Cardiac muscle cell (in vitro differentiated cells and primary cell): ENCODE measurements around the gene FBXO45. TPM values are rescaled to one million over a fixed set of nuclear protein-coding genes. Genes with fewer than 3 reads are reported as not detected.

ENCODE experiments used
- DNase-seq, 2 donors: peaks; one replicate each; pipeline versions ENCODE4 v3.0.0 to v3.0.0-alpha.2; 2010 to 2017; ENCODE audit warnings: low read depth in 1 of 2, low spot score in 1 of 2
- H3K27ac ChIP-seq: fragments of 200-600 bp; sonication (generic); 2 replicates; pipeline ENCODE4 v1.5.1; 2016
- H3K27me3 ChIP-seq: fragments of 200-600 bp; sonication (generic); 2 replicates; pipeline ENCODE4 v1.6.0; 2016; ENCODE audit warnings: control low read depth
- H3K36me3 ChIP-seq: fragments of 200-600 bp; sonication (generic); 2 replicates; pipeline ENCODE4 v1.5.1; 2016; ENCODE audit warnings: control low read depth
- H3K4me1 ChIP-seq: fragments of 200-600 bp; sonication (generic); 2 replicates; pipeline ENCODE4 v1.8.1; 2017; ENCODE audit warnings: low read depth, mild to moderate bottlenecking, mixed run types
- H3K4me3 ChIP-seq: fragments of 200-600 bp; sonication (generic); 2 replicates; pipeline ENCODE4 v1.5.1; 2016; ENCODE audit warnings: mild to moderate bottlenecking
- H3K9me3 ChIP-seq: fragments of 200-600 bp; sonication (generic); 2 replicates; pipeline ENCODE4 v1.5.1; 2017; ENCODE audit warnings: low read depth, mild to moderate bottlenecking, control low read depth
- CTCF ChIP-seq: IDR thresholded peaks from 2 replicates; pipeline ENCODE4 v1.5.1; 2012; ENCODE audit warnings: low read depth, mild to moderate bottlenecking, low read length
- polyA plus RNA-seq: library from polyadenylated mRNA; unstranded; fragments of >200 nt; fragmentation: Nextera tagmentation; extraction: Ambion mirVana; gene quantifications from 2 replicates; pipeline ENCODE4 v1.2.1, GENCODE V29; 2016
- total RNA-seq: library from RNA; depleted of rRNA; stranded (reverse); fragments of >200 nt; gene quantifications from 2 replicates; pipeline ENCODE4 v1.2.3, GENCODE V29; 2016

The FBXO45 gene
- total and polyA plus RNA-seq, 2 experiments from 2014 or later: 5.9 to 9.1 TPM

DNA sequence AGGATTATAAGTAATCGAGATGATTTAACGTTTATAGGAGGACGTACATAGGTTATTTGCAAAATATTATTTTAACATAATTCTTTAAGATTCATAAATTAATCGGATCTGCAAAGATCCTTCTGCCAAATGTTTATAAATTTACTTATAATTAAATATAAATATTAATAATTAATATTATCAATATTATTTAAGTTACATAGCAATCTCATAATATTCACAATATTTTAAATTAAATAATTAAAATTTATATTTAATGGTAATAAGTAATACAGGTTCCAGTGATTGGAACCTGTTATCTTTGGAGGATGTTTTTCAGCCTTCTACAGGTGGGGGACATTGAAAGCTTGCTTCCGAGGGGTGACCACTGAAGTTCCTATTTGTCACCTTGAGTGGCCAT, 16.2 kb upstream of the FBXO45 start:
- no peaks in the 10 kb centered on the region for H3K36me3 ChIP-seq
- H3K4me1 ChIP-seq: no peaks in the 10 kb centered on the region
- no peak for DNase-seq
- no peak overlapping the region for H3K27ac ChIP-seq
- H3K27me3 ChIP-seq: no peaks in the 10 kb centered on the region
- no peak for TF ChIP-seq CTCF
- H3K9me3 ChIP-seq: no peaks in the 10 kb centered on the region
- H3K4me3 ChIP-seq: no peak overlapping the region

DNA sequence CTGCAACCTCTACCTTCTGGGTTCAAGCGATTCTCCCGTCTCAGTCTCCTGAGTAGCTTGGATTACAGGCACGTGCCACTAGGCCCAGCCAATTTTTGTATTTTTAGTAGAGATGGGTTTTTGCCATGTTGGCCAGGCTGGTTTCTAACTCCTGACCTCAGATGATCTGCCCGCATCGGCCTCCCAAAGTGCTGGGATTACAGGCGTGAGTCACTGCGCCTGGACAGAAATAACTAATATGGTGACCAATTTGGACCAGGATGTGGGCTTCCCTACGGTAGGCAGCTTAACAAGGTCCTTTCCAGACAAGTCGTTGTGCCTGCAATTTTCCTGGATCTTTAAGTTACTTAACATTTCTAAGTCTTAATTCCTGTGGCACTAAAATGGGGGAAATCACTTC, 14.9 kb upstream of the FBXO45 start:
- no peak for TF ChIP-seq CTCF
- no peak for DNase-seq
- no peaks in the 10 kb centered on the region for H3K36me3 ChIP-seq
- no peaks in the 10 kb centered on the region for H3K9me3 ChIP-seq
- H3K4me1 ChIP-seq: no peaks in the 10 kb centered on the region
- no peaks in the 10 kb centered on the region for H3K27me3 ChIP-seq
- H3K4me3 ChIP-seq: no peak overlapping the region
- no peak overlapping the region for H3K27ac ChIP-seq

GRCh38 chr3:196554205-196554604, 14.3 kb upstream of the FBXO45 start:
- no peak overlapping the region for H3K4me3 ChIP-seq
- H3K9me3 ChIP-seq: no peaks in the 10 kb centered on the region
- H3K36me3 ChIP-seq: no peaks in the 10 kb centered on the region
- no peak for DNase-seq
- H3K27me3 ChIP-seq: no peaks in the 10 kb centered on the region
- no peaks in the 10 kb centered on the region for H3K4me1 ChIP-seq
- no peak for TF ChIP-seq CTCF
- no peak overlapping the region for H3K27ac ChIP-seq

DNA sequence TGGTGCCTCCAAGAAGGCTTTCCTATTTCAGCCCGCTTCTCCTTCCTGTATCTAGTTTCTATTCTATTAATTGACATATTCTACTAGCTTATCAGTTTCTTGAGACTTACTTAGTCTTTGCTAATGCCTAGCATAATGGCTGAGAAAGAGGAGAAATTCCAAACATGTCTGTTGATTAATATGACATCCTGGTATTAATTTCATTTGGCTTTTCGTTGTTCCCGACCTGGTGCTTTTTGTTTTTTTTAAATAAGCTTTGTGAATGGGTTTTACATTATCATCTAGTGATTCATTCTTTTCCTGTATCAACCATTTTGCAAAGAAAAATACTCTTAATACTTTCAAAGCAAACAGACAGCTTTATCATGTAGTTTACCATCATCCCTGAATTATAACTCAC, 13.2 kb upstream of the FBXO45 start:
- H3K4me3 ChIP-seq: no peak overlapping the region
- H3K4me1 ChIP-seq: no peaks in the 10 kb centered on the region
- no peaks in the 10 kb centered on the region for H3K27me3 ChIP-seq
- no peaks in the 10 kb centered on the region for H3K9me3 ChIP-seq
- no peak for TF ChIP-seq CTCF
- H3K36me3 ChIP-seq: no peaks in the 10 kb centered on the region
- DNase-seq: no peak
- H3K27ac ChIP-seq: no peak overlapping the region

DNA sequence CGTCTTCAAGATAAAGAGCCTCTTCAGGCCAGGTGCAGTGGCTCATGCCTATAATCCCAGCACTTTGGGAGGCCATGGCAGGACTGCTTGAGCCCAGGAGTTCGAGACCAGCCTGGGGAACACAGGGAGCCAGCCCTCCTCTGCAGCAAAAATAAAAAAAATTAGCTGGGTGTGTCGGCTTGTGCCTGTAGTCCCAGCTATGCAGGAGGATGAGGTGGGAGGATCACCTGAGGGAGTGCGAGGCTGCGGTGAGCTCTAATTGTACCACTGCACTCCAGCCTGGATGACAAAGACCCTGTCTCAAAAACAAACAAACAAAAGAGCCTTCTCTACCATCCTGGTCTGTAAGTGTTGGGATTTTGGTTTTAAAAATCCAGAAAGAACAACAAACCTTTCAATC, 11.2 kb upstream of the FBXO45 start:
- Histone ChIP-seq H3K36me3 (no peaks in the 10 kb centered on the region), H3K9me3 (no peaks in the 10 kb centered on the region), H3K27me3 (no peaks in the 10 kb centered on the region), H3K4me1 (no peaks in the 10 kb centered on the region), H3K27ac (no peak overlapping the region), H3K4me3 (no peak overlapping the region)
- no peak for TF ChIP-seq CTCF
- no peak for DNase-seq

DNA sequence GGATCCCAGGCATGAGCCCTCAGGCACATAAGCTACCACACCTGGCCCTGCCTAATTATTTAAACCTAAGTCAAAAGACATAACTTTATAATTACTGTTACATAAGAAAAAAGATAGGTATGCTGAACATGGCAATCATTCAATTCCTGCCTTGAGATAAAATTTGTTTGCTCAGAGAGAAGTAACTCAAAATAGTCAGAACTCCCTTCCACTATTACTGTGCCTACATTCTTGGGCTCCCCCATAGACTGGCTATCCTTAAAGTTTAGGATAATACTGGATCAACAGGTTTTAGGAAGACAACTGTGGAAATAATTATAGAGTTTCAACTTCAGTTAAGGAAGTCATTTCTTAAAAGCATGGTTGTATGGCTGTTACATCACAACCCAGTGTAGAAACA, 10.0 kb upstream of the FBXO45 start:
- H3K27ac ChIP-seq: no peak overlapping the region
- DNase-seq: no peak
- no peaks in the 10 kb centered on the region for H3K36me3 ChIP-seq
- H3K4me1 ChIP-seq: no peaks in the 10 kb centered on the region
- H3K27me3 ChIP-seq: no peaks in the 10 kb centered on the region
- TF ChIP-seq CTCF: no peak
- H3K4me3 ChIP-seq: no peak overlapping the region
- H3K9me3 ChIP-seq: no peaks in the 10 kb centered on the region
